ENCODE data around the gene PIK3C2B. TPM values are rescaled to one million over a fixed set of nuclear protein-coding genes. Genes with fewer than 3 reads are reported as not detected.

Gene PIK3C2B
- total RNA-seq, 1 donor from 2014 or later, result 151 TPM

- TF ChIP-seq, protein P1, sequence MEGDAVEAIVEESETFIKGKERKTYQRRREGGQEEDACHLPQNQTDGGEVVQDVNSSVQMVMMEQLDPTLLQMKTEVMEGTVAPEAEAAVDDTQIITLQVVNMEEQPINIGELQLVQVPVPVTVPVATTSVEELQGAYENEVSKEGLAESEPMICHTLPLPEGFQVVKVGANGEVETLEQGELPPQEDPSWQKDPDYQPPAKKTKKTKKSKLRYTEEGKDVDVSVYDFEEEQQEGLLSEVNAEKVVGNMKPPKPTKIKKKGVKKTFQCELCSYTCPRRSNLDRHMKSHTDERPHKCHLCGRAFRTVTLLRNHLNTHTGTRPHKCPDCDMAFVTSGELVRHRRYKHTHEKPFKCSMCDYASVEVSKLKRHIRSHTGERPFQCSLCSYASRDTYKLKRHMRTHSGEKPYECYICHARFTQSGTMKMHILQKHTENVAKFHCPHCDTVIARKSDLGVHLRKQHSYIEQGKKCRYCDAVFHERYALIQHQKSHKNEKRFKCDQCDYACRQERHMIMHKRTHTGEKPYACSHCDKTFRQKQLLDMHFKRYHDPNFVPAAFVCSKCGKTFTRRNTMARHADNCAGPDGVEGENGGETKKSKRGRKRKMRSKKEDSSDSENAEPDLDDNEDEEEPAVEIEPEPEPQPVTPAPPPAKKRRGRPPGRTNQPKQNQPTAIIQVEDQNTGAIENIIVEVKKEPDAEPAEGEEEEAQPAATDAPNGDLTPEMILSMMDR (IDR thresholded peaks at IDR 0.05), result no peak
- Mint-ChIP-seq H3K4me3 (peak overlapping the region; percentile 52), H3K27me3 (no peaks in the 10 kb centered on the region), H3K27ac (peak overlapping the region; percentile 98), H3K4me1 (peaks cover 94% of the 10 kb centered on the region), H3K9me3 (no peaks in the 10 kb centered on the region), H3K36me3 (ENCODE audit: low read depth) (peaks cover 45% of the 10 kb centered on the region)
- CTCF ChIA-PET, result interaction anchor here (0.6 to 6.6 kb wide), 6 partner anchors 17 to 114 kb away, joined by 3 to 85 read pairs (median 4); partner anchors contain the start of gene PIK3C2B
- DNase-seq, result no peak
- intact Hi-C loops (cut with micrococcal nuclease), result no loop called here
- no peak for ATAC-seq (ENCODE audit: low read depth)
- POLR2A ChIA-PET, result interaction anchor here (1.2 to 12.1 kb wide), 6 partner anchors 10 to 39 kb away, joined by 3 to 262 read pairs (median 66); partner anchors contain the start of gene PIK3C2B
These were observed 17.4 kb downstream of the PIK3C2B start for GRCh38 chr1:204477036-204477740.

- no peak for ATAC-seq (ENCODE audit: low read depth)
- TF ChIP-seq, protein P1 (IDR thresholded peaks at IDR 0.05), result no peak
- POLR2A ChIA-PET, result interaction anchor here (1.0 to 12.1 kb wide), 5 partner anchors 8 to 28 kb away, joined by 3 to 262 read pairs (median 127); partner anchors contain the start of gene PIK3C2B
- intact Hi-C loops (cut with micrococcal nuclease), result loop anchor here (1.0 kb wide), 1 partner anchor 10 kb away; no protein-coding TSS in a partner anchor
- Mint-ChIP-seq H3K27ac (peak overlapping the region; percentile 98), H3K9me3 (no peaks in the 10 kb centered on the region), H3K4me3 (no peak overlapping the region), H3K27me3 (no peaks in the 10 kb centered on the region), H3K4me1 (peaks cover 92% of the 10 kb centered on the region), H3K36me3 (ENCODE audit: low read depth) (peaks cover 49% of the 10 kb centered on the region)
- CTCF ChIA-PET, result interaction anchor here (0.6 to 6.6 kb wide), 3 partner anchors 29 to 113 kb away, joined by 3 to 85 read pairs (median 5); no protein-coding TSS in a partner anchor
- no peak for DNase-seq
These were observed 18.0 kb downstream of the PIK3C2B start for GRCh38 chr1:204476563-204476962.

DNA sequence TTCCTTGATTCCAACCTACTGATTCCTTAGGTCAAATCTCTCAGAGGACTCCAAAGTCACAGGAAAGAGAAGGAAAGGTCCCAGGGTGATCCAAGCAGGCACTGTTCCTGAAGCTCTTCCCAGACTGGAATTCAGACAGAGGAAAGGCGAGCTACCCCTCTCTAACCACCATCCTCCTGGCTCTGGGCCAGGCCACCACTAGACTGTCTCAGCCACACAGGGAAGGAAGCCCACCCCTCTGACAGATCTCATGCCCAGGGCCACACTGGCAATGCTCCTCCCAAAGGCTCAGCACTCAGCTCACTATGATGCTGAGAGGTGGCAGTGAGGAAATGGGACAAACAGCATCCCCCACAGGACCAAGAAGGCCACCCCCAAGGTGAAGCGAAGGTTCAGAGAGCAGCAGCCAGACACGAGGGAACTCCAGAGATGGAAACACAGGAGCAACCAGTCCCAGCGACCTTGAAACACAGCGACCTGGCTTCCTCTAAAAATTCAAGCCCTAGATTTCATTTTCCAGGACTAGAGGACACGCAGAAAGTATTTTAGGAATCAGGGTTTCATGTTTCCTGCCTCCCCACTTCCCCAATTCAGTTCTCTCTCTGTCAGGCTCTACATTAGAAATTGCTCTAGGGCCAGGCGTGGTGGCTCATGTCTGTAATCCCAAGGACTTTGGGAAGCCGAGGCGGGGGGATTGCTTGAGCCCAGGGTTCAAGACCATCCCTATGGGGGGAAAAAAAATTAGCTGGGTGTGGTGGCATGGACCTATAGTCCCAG is 18.8 kb downstream of the PIK3C2B start:
- ATAC-seq (ENCODE audit: low read depth) (no peak), DNase-seq (no peak)
- no peaks in the 10 kb centered on the region for H3K9me3 Mint-ChIP-seq
- POLR2A ChIA-PET, result interaction anchor here (1.0 to 12.1 kb wide), 4 partner anchors 9 to 27 kb away, joined by 3 to 262 read pairs (median 67); partner anchors contain the start of gene PIK3C2B
- CTCF ChIA-PET, result interaction anchor here (1.0 to 1.5 kb wide), 3 partner anchors 10 to 29 kb away, joined by 5 read pairs; partner anchors contain the start of gene PIK3C2B
- no peak overlapping the region for H3K4me3 Mint-ChIP-seq
- TF ChIP-seq, protein P1 (IDR thresholded peaks at IDR 0.05), result no peak
- H3K4me1 Mint-ChIP-seq, result peaks cover 85% of the 10 kb centered on the region
- intact Hi-C loops (cut with micrococcal nuclease), result loop anchor here (1.0 kb wide), 1 partner anchor 10 kb away; no protein-coding TSS in a partner anchor
- peak overlapping the region; percentile 72 for H3K27ac Mint-ChIP-seq
- H3K36me3 Mint-ChIP-seq (ENCODE audit: low read depth), result peaks cover 49% of the 10 kb centered on the region
- no peaks in the 10 kb centered on the region for H3K27me3 Mint-ChIP-seq

DNA sequence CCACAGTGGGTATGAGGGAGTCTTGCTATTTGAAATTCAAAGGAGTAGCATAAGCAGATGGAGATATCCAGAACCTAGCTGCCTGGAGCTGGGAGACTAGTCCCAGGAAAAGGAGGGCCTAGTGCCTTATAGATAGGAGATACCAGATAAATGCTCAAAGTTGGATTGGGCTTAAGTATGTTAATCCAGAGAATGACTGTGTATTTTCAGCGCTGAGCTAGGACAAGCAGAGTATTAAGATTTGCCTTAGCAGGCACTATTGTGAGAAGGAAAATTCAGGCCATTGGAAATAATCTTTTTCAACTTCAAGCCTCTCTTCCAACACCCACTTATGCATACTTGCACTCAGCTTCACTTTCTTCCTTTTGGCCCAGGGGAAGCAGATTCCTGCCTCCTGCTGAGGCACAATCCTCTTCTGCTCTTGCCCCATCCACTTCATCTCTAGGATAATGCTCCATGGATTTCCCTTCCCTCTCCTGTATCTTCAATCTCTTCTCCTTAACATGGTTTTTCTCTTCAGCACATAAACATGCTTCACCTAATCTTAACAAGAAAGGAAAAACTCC is 21.1 kb downstream of the PIK3C2B start:
- Mint-ChIP-seq H3K27me3 (no peaks in the 10 kb centered on the region), H3K27ac (peak overlapping the region; percentile 75), H3K4me1 (peaks cover 70% of the 10 kb centered on the region), H3K9me3 (no peaks in the 10 kb centered on the region), H3K36me3 (ENCODE audit: low read depth) (peaks cover 60% of the 10 kb centered on the region), H3K4me3 (no peak overlapping the region)
- TF ChIP-seq, protein P1 (IDR thresholded peaks at IDR 0.05), result no peak
- intact Hi-C loops (cut with micrococcal nuclease), result no loop called here
- no peak for DNase-seq
- CTCF ChIA-PET, result interaction anchor here (0.6 to 1.1 kb wide), 3 partner anchors 20 to 41 kb away, joined by 3 to 5 read pairs (median 4); no protein-coding TSS in a partner anchor
- ATAC-seq (ENCODE audit: low read depth), result no peak
- POLR2A ChIA-PET, result interaction anchor here (0.9 to 12.1 kb wide), 2 partner anchors 22 to 27 kb away, joined by 5 to 262 read pairs; partner anchors contain the start of gene PIK3C2B

Measured in activated B cell treated with CpG ODN at 0.5 μM for 24 hours (primary cell).